GM12891 (cell line): Measurements from ENCODE around the gene ARHGEF4.

Experiments used
- PAX5 ChIP-seq: IDR thresholded peaks from 2 replicates; pipeline ENCODE4 v1.6.1; 2011; ENCODE audit warnings: low read length, moderate library complexity, mild to moderate bottlenecking; ENCODE audit not compliant: insufficient read depth, severe bottlenecking
- POLR2A ChIP-seq: IDR thresholded peaks from 2 replicates; pipeline ENCODE4 v1.6.1; 2011; ENCODE audit warnings: low read depth, low read length, control low read depth
- POLR2AphosphoS5 ChIP-seq: IDR thresholded peaks from 2 replicates; pipeline ENCODE4 v1.6.1; 2011; ENCODE audit warnings: low read depth, low read length, control low read depth
- POU2F2 ChIP-seq: IDR thresholded peaks from 2 replicates; pipeline ENCODE4 v1.6.1; 2011; ENCODE audit warnings: low read depth, mild to moderate bottlenecking, control low read depth, low read length, moderate library complexity
- SPI1 ChIP-seq: IDR thresholded peaks from 2 replicates; pipeline ENCODE4 v1.6.1; 2011; ENCODE audit warnings: low read depth, low read length, control low read depth
- TAF1 ChIP-seq: IDR thresholded peaks from 2 replicates; pipeline ENCODE4 v1.6.1; 2011; ENCODE audit warnings: low read depth, low read length, control low read depth

DNA sequence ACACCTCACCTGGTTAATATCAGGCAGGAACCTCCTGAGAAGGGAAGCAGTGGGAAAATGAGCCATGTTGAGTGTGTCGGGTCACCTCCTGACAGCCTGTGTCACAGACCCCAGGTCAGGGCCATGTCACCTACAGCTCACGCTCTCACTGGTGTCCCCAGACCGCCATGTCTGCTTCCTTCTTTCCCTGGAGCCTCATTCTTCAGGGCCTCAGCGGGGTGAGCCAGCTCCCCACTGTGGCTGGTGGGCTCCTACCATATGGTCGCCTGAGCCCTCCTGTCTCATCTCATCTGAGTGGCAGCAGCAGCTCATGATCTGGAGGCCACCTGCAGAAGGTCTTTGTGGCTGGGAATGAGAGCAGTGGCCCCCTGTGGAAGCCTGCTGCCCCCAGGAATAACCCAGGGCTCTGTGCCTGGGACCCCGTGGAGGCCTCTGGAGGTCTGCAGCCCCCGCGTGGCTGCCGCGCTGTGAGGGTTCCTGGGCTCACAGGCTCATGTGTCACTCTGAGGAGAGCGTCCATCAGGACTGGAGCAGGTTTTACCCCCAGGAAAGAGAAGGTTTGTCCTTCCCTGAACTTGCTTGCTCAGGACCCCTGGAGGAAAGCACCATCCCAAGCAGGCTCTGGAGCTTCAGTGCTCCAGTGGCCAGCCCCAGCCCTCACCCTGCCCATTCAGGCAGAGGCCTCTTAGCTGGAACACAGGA, 200.1 kb downstream of the ARHGEF4 start:
- TF ChIP-seq POLR2AphosphoS5 = no peak
- no peak for TF ChIP-seq POLR2A
- no peak for TF ChIP-seq TAF1
- no peak for TF ChIP-seq SPI1
- TF ChIP-seq POU2F2 = no peak
- no peak for TF ChIP-seq PAX5
